ENCODE data around the gene LITAF. TPM values are rescaled to one million over a fixed set of nuclear protein-coding genes. Genes with fewer than 3 reads are reported as not detected.
"Not testable (repeated sequence)": the region's sequence is repeated elsewhere in the genome, so short reads cannot be mapped to it uniquely, and the experiment has no call there.

The LITAF gene
- total RNA-seq, 1 donor from 2014 or later = 55.8 TPM

- Histone ChIP-seq H3K36me3 (ENCODE audit: control insufficient read depth, insufficient read depth, low read length) (no peaks in the 10 kb centered on the region), H3K4me3 (ENCODE audit: low read depth, low read length) (no peak overlapping the region), H3K27me3 (ENCODE audit: control insufficient read depth, insufficient read depth, low read length) (no peaks in the 10 kb centered on the region)
- no peak for TF ChIP-seq CTCF (IDR thresholded peaks at IDR 0.05; ENCODE audit: insufficient read depth, low read length, poor library complexity, severe bottlenecking)
- DNase-seq (ENCODE audit: low read depth) = no peak
Observed at GRCh38 chr16:11506741-11507305, 79.9 kb downstream of the LITAF start.

- H3K36me3 ChIP-seq (ENCODE audit: control insufficient read depth, insufficient read depth, low read length); H3K4me3 ChIP-seq (ENCODE audit: low read depth, low read length); H3K27me3 ChIP-seq (ENCODE audit: control insufficient read depth, insufficient read depth, low read length); DNase-seq (ENCODE audit: low read depth): not testable (repeated sequence)
Observed at GRCh38 chr16:11504261-11504660, 82.5 kb downstream of the LITAF start.

DNA sequence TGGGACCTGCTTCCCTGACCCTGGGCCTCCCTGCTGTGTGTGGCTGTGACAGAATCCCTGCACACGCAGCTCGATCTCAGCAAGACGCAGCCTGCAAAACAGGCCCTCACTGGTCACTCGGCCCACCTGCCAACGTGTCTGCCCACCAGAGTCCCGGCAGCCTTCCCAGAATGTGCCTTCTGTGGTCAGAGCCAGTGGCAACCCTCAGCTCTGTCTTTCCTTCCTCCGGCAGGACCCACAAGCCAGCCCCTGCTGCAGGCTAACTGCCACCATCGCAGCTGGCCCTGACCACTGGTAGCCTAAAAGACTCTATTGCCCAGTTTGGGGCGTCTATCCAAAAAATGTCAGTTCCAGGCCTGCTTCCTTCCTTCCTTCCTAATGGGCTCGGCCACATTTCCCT, 83.2 kb downstream of the LITAF start:
- TF ChIP-seq CTCF (IDR thresholded peaks at IDR 0.05; ENCODE audit: insufficient read depth, low read length, poor library complexity, severe bottlenecking) = no peak
- DNase-seq (ENCODE audit: low read depth) = no peak
- H3K27me3 ChIP-seq (ENCODE audit: control insufficient read depth, insufficient read depth, low read length) = no peaks in the 10 kb centered on the region
- no peaks in the 10 kb centered on the region for H3K36me3 ChIP-seq (ENCODE audit: control insufficient read depth, insufficient read depth, low read length)
- H3K4me3 ChIP-seq (ENCODE audit: low read depth, low read length) = no peak overlapping the region

DNA sequence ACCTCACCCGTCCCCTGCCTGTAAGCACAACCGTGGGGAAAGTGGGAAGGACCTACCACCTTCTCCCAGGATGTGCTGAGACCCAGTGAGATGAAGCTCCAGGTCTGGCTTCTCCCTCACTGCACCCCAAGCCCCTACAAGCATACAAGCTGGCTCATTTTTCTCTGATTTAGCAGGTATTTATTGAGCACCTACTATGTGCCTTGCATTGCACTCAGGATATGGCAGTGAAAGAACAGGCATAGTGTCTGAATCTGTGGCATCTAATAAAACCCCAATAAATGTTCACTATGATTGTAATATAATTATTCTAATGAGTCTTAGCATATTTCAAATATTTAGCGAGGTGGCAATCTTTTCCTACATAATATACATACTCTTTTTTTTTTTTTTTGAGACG, 84.5 kb downstream of the LITAF start:
- Histone ChIP-seq H3K4me3 (ENCODE audit: low read depth, low read length) (no peak overlapping the region), H3K36me3 (ENCODE audit: control insufficient read depth, insufficient read depth, low read length) (no peaks in the 10 kb centered on the region), H3K27me3 (ENCODE audit: control insufficient read depth, insufficient read depth, low read length) (no peaks in the 10 kb centered on the region)
- DNase-seq (ENCODE audit: low read depth) = no peak
- TF ChIP-seq CTCF (IDR thresholded peaks at IDR 0.05; ENCODE audit: insufficient read depth, low read length, poor library complexity, severe bottlenecking) = no peak

DNA sequence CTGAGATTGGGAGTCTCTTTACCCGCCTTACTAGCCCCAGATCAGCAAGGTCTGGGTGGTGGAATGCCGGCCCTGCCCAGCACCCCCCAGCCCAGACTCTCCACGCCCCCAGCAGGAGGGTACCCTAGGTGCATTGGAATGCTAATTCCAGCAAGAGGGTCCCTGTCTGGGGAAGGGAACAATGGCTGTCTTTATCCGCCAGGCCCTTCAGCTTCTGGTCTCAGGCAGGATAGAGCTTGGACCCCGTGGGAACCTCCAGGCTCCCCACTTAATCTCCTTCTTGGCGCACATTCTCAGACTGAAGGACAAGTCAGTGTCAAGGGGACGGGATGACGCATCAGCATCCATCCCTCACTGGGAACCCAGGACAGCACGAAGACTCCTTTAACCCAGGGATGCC, 85.1 kb downstream of the LITAF start:
- TF ChIP-seq CTCF (IDR thresholded peaks at IDR 0.05; ENCODE audit: insufficient read depth, low read length, poor library complexity, severe bottlenecking) = no peak
- no peak for DNase-seq (ENCODE audit: low read depth)
- H3K27me3 ChIP-seq (ENCODE audit: control insufficient read depth, insufficient read depth, low read length) = no peaks in the 10 kb centered on the region
- no peaks in the 10 kb centered on the region for H3K36me3 ChIP-seq (ENCODE audit: control insufficient read depth, insufficient read depth, low read length)
- H3K4me3 ChIP-seq (ENCODE audit: low read depth, low read length) = no peak overlapping the region

DNA sequence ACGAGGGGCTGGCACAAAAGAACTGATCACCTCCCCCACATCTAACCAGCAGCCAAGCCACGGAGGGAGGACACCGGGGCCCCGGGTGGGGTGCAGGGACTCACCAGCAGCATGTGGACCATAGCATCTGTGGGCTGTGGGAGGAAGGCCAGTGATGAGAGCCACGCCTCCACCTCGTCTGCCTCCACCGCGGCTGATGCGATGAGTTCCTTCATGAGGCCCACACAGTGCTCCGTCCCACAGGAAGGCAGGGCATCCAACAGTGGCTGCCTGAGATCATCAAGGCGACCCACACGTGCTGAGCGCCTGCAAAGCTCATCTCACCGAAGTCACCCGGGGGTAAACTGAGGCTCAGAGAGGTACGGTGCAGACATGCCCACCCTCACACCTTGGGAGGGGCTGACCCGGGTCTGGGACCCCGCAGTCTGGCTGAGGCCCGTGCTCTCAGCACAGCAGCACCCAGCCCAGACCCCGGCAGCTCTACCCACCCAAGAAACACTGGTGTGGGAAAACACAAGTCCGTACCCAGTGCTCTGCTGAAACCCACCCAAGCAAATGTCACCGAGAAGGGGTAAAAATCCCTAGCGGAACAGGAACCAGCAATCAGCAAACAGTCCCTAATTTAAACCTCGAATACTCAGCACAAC, 85.9 kb downstream of the LITAF start:
- Histone ChIP-seq H3K27me3 (ENCODE audit: control insufficient read depth, insufficient read depth, low read length) (no peaks in the 10 kb centered on the region), H3K36me3 (ENCODE audit: control insufficient read depth, insufficient read depth, low read length) (no peaks in the 10 kb centered on the region), H3K4me3 (ENCODE audit: low read depth, low read length) (no peak overlapping the region)
- no peak for TF ChIP-seq CTCF (IDR thresholded peaks at IDR 0.05; ENCODE audit: insufficient read depth, low read length, poor library complexity, severe bottlenecking)
- DNase-seq (ENCODE audit: low read depth) = no peak

Data from kidney epithelial cell (primary cell).